Effector memory CD8-positive, alpha-beta T cell (primary cell): ENCODE results near the gene EEPD1.

ENCODE experiments used
- ATAC-seq: fragments of 150-1000 bp; cut with Tn5 transposase; replicated peaks from 2 replicates; pipeline ENCODE4 v1.10.0; 2021; ENCODE audit warnings: mild to moderate bottlenecking, moderate library complexity
- DNase-seq, 3 experiments: peaks; one replicate each; pipeline ENCODE4 v3.0.0; 2021
- H3K27ac Mint-ChIP-seq, 2 donors: one replicate each; pipeline ENCODE4 v1.8.0; 2022; ENCODE audit warnings: mild to moderate bottlenecking in 2 of 2, mixed read lengths in 2 of 2, moderate library complexity in 2 of 2
- H3K27me3 Mint-ChIP-seq, 2 donors: one replicate each; pipeline ENCODE4 v1.8.0; 2022; ENCODE audit warnings: mixed read lengths in 2 of 2
- H3K36me3 Mint-ChIP-seq: one replicate; pipeline ENCODE4 v1.8.0; 2022; ENCODE audit warnings: mild to moderate bottlenecking, moderate library complexity, mixed read lengths; ENCODE audit not compliant: insufficient read depth
- H3K4me1 Mint-ChIP-seq, 2 donors: one replicate each; pipeline ENCODE4 v1.8.0; 2022; ENCODE audit warnings: low read depth in 2 of 2, mixed read lengths in 2 of 2
- H3K4me3 Mint-ChIP-seq, 2 donors: one replicate each; pipeline ENCODE4 v1.8.0; 2022; ENCODE audit warnings: mild to moderate bottlenecking in 2 of 2, mixed read lengths in 2 of 2, moderate library complexity in 2 of 2
- H3K9me3 Mint-ChIP-seq, 2 donors: one replicate each; pipeline ENCODE4 v1.8.0; 2022; ENCODE audit warnings: mixed read lengths in 2 of 2

Gene EEPD1

DNA sequence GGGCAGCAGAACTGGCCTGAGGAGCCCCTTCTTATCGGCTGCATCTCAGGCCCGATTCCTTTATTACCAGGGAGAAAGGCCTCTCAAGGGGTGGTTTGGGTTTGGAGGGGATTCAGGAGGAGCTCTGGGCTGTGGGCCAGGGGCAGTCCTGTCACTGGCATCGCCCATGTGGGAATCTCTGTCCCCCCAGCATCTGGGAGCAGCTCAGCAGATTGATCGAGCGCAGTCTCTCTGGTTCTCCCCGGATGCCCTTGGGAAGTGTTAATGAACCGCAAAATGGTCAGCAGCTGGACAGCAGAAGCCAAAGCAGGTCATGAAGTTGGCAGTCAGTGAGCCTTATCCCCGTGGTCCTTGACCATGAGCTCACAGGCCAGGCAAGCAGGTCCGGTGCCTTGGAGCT is 132.2 kb downstream of the EEPD1 start:
- no peak for ATAC-seq
- DNase-seq, result no peak
- Mint-ChIP-seq H3K36me3 (peaks cover 13% of the 10 kb centered on the region), H3K27ac (peak overlapping the region; percentile 100), H3K4me3 (no peak overlapping the region), H3K4me1 (peaks cover 60 to 64% of the 10 kb centered on the region in 2 donors), H3K9me3 (no peaks in the 10 kb centered on the region), H3K27me3 (no peaks in the 10 kb centered on the region)

- DNase-seq (peak; percentile 41 to 71 (median 69)), ATAC-seq (peak; percentile 75)
- Mint-ChIP-seq H3K27me3 (no peaks in the 10 kb centered on the region), H3K4me3 (peak overlapping the region; percentile 80 to 94), H3K27ac (peak overlapping the region; percentile 100), H3K9me3 (no peaks in the 10 kb centered on the region), H3K36me3 (peaks cover 13% of the 10 kb centered on the region), H3K4me1 (peaks cover 51 to 61% of the 10 kb centered on the region in 2 donors)
Observed at GRCh38 chr7:36286226-36286625, 133.2 kb downstream of the EEPD1 start.

GRCh38 chr7:36286688-36287087 is 133.6 kb downstream of the EEPD1 start:
- H3K27me3 Mint-ChIP-seq, result no peaks in the 10 kb centered on the region
- H3K4me1 Mint-ChIP-seq, result peaks cover 53 to 63% of the 10 kb centered on the region in 2 donors
- peak overlapping the region; percentile 84 to 94 for H3K4me3 Mint-ChIP-seq
- H3K27ac Mint-ChIP-seq, result peak overlapping the region; percentile 100
- ATAC-seq (no peak), DNase-seq (no peak)
- peaks cover 16% of the 10 kb centered on the region for H3K36me3 Mint-ChIP-seq
- H3K9me3 Mint-ChIP-seq, result no peaks in the 10 kb centered on the region

GRCh38 chr7:36287371-36288241 is 134.6 kb downstream of the EEPD1 start:
- Mint-ChIP-seq H3K27me3 (peaks cover 0 to 7% of the 10 kb centered on the region in 2 donors), H3K9me3 (no peaks in the 10 kb centered on the region), H3K27ac (peak overlapping the region; percentile 100), H3K4me3 (peak overlapping the region; percentile 84 to 94), H3K36me3 (peaks cover 19% of the 10 kb centered on the region), H3K4me1 (peaks cover 61 to 64% of the 10 kb centered on the region in 2 donors)
- ATAC-seq (peak; percentile 28), DNase-seq (peak; percentile 23 to 34 (median 31))

DNA sequence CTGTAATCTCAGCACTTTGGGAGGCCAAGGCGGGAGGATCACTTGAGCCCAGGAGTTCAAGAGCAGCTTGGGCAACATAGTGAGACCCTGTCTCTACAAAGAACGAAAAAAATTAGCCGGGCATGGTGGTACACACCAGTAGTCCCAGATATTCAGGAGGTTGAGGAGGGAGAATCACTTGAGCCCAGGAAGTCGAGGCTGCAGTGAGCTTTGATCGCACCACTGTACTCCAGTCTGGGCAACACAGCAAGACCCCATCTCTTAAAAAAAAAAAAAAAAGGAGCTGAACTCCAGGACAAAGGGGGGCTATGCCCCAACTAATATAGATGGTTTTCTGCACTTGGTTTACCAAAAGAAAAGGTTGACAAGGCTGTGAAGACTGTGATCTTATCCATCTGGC is 135.4 kb downstream of the EEPD1 start:
- H3K4me3 Mint-ChIP-seq, result peak overlapping the region; percentile 84 to 94
- no peak for DNase-seq
- no peak for ATAC-seq
- peaks cover 0 to 7% of the 10 kb centered on the region in 2 donors for H3K27me3 Mint-ChIP-seq
- no peaks in the 10 kb centered on the region for H3K9me3 Mint-ChIP-seq
- H3K36me3 Mint-ChIP-seq, result peaks cover 19% of the 10 kb centered on the region
- peaks cover 56% of the 10 kb centered on the region in 2 donors for H3K4me1 Mint-ChIP-seq
- peak overlapping the region; percentile 100 for H3K27ac Mint-ChIP-seq

DNA sequence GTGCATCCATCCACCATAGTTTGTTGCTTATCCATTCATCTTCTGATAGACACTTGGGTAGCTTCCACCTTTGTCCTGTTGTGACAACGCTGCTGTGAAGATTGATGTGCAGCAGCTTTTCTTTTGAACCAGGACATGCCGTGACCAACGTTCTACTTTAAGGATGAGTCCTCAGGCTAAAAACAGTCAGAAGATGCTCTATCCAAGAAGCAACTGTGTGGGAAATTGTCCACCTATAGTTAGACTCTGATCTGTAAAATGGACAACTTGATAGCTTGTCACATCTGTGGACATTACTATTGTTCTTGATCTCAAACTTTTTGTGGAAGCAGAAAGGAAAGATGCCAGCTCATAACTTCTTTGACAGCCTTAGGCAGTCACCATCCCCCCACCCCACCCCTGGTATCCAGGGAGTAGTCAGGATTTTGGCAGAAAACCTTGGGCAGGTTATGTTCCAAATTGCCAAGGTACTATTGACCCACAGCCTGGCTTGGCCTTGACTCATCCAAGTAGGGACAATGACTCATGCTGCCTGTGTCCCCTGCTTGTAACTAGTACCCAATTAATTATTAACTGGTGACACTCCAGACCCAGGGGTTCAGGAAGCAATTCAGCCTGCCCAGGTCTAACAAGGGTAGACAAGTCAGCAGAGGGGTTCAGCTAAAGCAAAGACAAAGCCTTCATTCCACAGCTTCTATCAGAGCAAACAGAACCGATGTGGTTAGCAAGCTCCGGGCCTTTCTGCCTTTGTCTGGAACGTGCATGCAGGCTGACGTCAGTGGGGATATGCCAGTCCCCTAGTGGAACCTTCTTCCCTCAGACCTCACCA is 137.0 kb downstream of the EEPD1 start:
- Mint-ChIP-seq H3K36me3 (peaks cover 19% of the 10 kb centered on the region), H3K27ac (peak overlapping the region; percentile 100)

GRCh38 chr7:36291387-36292316 is 138.6 kb downstream of the EEPD1 start:
- no peak for ATAC-seq
- Mint-ChIP-seq H3K27me3 (peaks cover 0 to 7% of the 10 kb centered on the region in 2 donors), H3K4me1 (peaks cover 28 to 37% of the 10 kb centered on the region in 2 donors), H3K9me3 (no peaks in the 10 kb centered on the region), H3K36me3 (peaks cover 13% of the 10 kb centered on the region), H3K27ac (peak overlapping the region in 1 of 2 donors; percentile 59), H3K4me3 (peak overlapping the region; percentile 56 to 64)
- DNase-seq, result peak; percentile 66 to 71 (median 69)

More for the DNA sequence above, 137.0 kb downstream of the EEPD1 start:
- Mint-ChIP-seq H3K9me3 (no peaks in the 10 kb centered on the region), H3K4me3 (no peak overlapping the region), H3K27me3 (peaks cover 0 to 7% of the 10 kb centered on the region in 2 donors), H3K4me1 (peaks cover 40 to 47% of the 10 kb centered on the region in 2 donors)
- DNase-seq (no peak), ATAC-seq (no peak)

GRCh38 chr7:36295090-36295489 is 142.0 kb downstream of the EEPD1 start:
- ATAC-seq (no peak), DNase-seq (no peak)
- peaks cover 11 to 13% of the 10 kb centered on the region in 2 donors for H3K4me1 Mint-ChIP-seq
- peaks cover 0 to 7% of the 10 kb centered on the region in 2 donors for H3K27me3 Mint-ChIP-seq
- H3K4me3 Mint-ChIP-seq, result no peak overlapping the region
- no peak overlapping the region for H3K27ac Mint-ChIP-seq
- no peaks in the 10 kb centered on the region for H3K9me3 Mint-ChIP-seq
- peaks cover 14% of the 10 kb centered on the region for H3K36me3 Mint-ChIP-seq

DNA sequence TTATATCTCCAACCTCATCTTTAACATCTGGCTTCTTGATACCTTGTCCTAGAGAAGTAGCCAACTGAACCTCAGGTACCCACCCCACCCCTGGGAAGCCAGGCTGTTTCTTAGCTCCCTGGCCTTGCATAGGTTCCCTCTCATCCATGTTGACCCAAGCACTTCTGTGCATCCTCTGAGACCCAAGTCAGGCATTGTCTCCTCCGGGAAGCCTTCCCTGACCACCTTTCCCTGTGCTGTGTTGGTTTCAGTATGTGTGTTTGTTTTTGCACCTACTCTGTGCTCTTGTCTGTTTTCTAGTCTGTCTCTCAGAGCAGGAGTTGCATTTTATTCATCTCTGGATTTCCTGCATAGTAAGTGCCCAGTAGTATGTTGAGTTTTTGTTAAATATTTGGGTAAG is 143.2 kb downstream of the EEPD1 start:
- H3K4me3 Mint-ChIP-seq, result no peak overlapping the region
- no peaks in the 10 kb centered on the region for H3K9me3 Mint-ChIP-seq
- peaks cover 16% of the 10 kb centered on the region for H3K36me3 Mint-ChIP-seq
- peaks cover 0 to 7% of the 10 kb centered on the region in 2 donors for H3K27me3 Mint-ChIP-seq
- DNase-seq (no peak), ATAC-seq (no peak)
- peak overlapping the region in 1 of 2 donors; percentile 30 for H3K27ac Mint-ChIP-seq
- H3K4me1 Mint-ChIP-seq, result peaks cover 8 to 12% of the 10 kb centered on the region in 2 donors

DNA sequence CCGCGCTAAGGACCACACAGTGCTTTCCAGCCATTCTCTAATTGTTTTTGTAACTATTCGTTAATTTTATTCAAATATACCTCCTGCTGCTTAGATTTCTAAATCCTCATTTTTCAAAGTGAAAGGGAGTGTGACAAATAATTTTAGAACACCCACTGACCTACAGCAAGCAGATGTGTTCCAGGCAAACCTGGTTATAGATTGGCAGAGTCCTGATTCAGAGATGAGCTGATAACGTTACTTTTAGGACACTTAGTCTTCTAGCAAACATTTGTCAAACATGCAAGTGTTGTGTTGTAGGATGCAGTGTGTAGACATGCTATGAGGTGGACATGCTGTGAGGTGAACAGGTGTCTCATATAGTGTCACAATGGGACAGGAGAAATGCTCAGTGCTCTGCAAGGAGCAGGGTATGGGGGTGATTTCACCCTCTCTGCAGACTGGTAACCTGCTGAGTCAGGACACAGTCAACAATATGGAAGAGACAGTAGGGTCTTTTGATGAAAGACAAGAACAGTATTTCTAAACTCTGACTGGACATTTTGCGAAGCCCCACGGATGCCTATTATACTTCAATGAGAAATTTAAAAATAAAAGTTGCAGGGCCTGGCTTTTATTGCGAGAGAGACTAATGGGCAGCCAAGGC is 144.4 kb downstream of the EEPD1 start:
- ATAC-seq (no peak), DNase-seq (no peak)

DNA sequence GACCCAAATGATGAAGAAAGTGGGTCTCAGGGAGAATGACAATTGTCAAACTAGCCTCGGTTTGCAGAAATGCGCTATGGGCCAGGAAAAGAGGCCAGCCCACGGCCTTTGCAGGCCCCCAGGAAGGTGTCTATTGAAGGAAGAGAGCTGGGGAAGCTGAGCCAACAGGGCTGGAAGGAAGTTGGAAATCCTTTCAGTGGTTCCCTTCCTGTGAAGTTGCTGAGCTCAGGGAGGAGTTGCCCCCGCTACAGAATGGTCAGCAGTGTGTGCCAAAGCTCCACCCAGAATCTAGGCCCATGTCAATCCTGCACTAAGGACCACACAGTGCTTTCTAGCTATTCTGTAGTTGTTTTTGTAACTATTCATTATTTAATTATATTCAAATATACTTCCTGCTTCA is 145.1 kb downstream of the EEPD1 start:
- no peak overlapping the region for H3K27ac Mint-ChIP-seq

More for the DNA sequence above, 144.4 kb downstream of the EEPD1 start:
- H3K4me3 Mint-ChIP-seq, result no peak overlapping the region
- peaks cover 0 to 1% of the 10 kb centered on the region in 2 donors for H3K27me3 Mint-ChIP-seq
- peaks cover 13% of the 10 kb centered on the region for H3K36me3 Mint-ChIP-seq
- H3K27ac Mint-ChIP-seq, result no peak overlapping the region
- no peaks in the 10 kb centered on the region for H3K9me3 Mint-ChIP-seq
- H3K4me1 Mint-ChIP-seq, result peaks cover under 1 to 1% of the 10 kb centered on the region in 2 donors

DNA sequence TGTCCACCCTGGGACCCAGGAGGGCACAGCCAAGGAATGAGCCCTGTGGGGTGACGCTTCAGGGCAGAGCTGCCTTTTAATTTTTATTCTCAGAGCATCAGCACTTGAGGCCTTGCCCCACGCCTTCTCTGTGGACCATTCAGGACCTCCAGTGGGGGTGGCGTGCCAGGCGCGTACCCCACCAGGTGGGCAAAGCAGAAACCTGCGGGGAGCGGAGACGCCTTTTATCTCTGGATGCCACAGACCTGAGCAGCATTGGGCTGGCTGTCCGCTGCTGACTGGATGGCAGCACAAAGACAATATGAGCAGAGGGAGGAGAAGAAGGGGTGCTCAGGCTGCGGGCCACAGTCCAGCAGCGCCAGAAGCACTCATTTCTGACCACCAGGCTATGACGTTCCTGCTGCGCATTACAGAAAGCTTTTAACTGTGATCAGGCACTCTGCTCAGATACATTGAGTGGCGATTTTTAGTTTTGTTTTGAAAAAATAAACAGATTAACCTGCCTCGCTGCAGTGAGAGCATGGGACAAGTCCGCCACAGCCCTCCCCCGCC is 146.2 kb downstream of the EEPD1 start:
- H3K4me3 Mint-ChIP-seq, result no peak overlapping the region
- DNase-seq (no peak), ATAC-seq (no peak)
- no peak overlapping the region for H3K27ac Mint-ChIP-seq
- H3K36me3 Mint-ChIP-seq, result peaks cover 13% of the 10 kb centered on the region
- no peaks in the 10 kb centered on the region for H3K27me3 Mint-ChIP-seq
- H3K4me1 Mint-ChIP-seq, result peaks cover 0 to 1% of the 10 kb centered on the region in 2 donors
- no peaks in the 10 kb centered on the region for H3K9me3 Mint-ChIP-seq

More for the DNA sequence above, 145.1 kb downstream of the EEPD1 start:
- Mint-ChIP-seq H3K36me3 (peaks cover 13% of the 10 kb centered on the region), H3K27me3 (no peaks in the 10 kb centered on the region), H3K4me1 (peaks cover 0 to 1% of the 10 kb centered on the region in 2 donors), H3K9me3 (no peaks in the 10 kb centered on the region), H3K4me3 (no peak overlapping the region)
- ATAC-seq, result no peak
- DNase-seq, result no peak
